22Rv1 (cell line): Measurements from ENCODE around the gene CAMTA1.

Source experiments
- ZFX ChIP-seq: fragments of 450-650 bp; IDR thresholded peaks from 2 replicates; pipeline ENCODE4 v1.6.1; 2017; ENCODE audit warnings: antibody characterized with exemption, borderline replicate concordance
- TF ChIP-seq, protein P1 (sequence below): fragments of 450-650 bp; IDR thresholded peaks from 2 replicates; pipeline ENCODE4 v1.5.1; 2017; ENCODE audit warnings: mild to moderate bottlenecking

DNA sequence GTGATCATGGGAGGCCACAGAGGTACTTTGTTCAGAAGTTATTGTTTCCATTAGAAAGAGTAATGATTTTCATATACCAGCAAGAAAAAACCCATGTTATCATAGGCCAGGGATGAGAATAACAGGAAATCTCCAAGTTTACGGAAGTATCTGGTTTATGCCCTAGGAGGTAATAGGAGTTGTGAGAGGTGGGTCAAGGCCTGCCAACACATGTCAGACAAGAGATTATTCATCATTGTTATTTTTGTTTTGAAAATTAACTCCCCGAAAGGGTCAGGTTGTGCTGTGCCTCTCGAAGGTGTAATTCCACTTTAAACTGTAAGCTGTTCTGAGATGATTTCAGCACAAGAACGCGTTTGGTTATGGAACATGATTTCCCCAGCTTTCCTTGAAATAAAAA is 218.4 kb downstream of the CAMTA1 start:
- TF ChIP-seq, protein P1, sequence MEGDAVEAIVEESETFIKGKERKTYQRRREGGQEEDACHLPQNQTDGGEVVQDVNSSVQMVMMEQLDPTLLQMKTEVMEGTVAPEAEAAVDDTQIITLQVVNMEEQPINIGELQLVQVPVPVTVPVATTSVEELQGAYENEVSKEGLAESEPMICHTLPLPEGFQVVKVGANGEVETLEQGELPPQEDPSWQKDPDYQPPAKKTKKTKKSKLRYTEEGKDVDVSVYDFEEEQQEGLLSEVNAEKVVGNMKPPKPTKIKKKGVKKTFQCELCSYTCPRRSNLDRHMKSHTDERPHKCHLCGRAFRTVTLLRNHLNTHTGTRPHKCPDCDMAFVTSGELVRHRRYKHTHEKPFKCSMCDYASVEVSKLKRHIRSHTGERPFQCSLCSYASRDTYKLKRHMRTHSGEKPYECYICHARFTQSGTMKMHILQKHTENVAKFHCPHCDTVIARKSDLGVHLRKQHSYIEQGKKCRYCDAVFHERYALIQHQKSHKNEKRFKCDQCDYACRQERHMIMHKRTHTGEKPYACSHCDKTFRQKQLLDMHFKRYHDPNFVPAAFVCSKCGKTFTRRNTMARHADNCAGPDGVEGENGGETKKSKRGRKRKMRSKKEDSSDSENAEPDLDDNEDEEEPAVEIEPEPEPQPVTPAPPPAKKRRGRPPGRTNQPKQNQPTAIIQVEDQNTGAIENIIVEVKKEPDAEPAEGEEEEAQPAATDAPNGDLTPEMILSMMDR: no peak
- no peak for TF ChIP-seq ZFX
